LNCaP clone FGC (cell line): Measurements from ENCODE around the gene ARHGAP29.
A peak's percentile ranks its signal among the peaks of the same experiment; 100 is the strongest.

Source experiments
- DNase-seq: peaks from one replicate; pipeline ENCODE4 v3.0.0-alpha.2; 2011; ENCODE audit warnings: low read depth
- H3K4me3 ChIP-seq: 2 replicates; pipeline ENCODE4 v1.5.1; 2011; ENCODE audit warnings: mild to moderate bottlenecking, low read depth, low read length, control low read depth
- CTCF ChIP-seq: IDR thresholded peaks from 2 replicates; pipeline ENCODE4 v1.5.1; 2012; ENCODE audit warnings: mild to moderate bottlenecking; ENCODE audit not compliant: control insufficient read depth, insufficient read depth; ENCODE audit errors: extremely low read depth

The ARHGAP29 gene

DNA sequence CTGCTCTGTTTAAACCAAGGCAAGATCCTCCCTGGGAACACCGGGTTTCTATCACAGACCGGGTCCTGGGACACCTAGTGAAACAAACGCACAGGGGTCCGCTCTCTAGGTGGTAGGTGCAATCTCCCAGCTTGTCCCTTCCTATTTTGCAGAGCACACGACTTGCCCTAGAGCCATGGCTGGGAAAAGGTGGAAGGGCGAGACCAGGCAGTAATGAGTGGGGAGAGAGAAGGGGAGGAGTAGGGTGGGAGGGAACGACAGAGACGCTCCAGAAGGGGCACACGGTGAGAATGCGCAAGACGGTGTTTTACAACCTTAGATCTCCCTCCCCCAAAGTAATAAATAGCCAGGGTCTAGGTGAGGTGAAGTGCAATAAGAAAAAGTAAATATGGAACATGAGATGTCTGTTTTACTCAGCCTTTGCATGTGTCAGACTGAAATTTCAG lies 9.3 kb upstream of the ARHGAP29 start:
- no peak for DNase-seq
- no peak for TF ChIP-seq CTCF
- H3K4me3 ChIP-seq = peak overlapping the region; percentile 64

GRCh38 chr1:94245747-94246438 lies 8.5 kb upstream of the ARHGAP29 start:
- DNase-seq = no peak
- H3K4me3 ChIP-seq = peak overlapping the region; percentile 64; the same call in 1 of the 2 replicates
- TF ChIP-seq CTCF = no peak

DNA sequence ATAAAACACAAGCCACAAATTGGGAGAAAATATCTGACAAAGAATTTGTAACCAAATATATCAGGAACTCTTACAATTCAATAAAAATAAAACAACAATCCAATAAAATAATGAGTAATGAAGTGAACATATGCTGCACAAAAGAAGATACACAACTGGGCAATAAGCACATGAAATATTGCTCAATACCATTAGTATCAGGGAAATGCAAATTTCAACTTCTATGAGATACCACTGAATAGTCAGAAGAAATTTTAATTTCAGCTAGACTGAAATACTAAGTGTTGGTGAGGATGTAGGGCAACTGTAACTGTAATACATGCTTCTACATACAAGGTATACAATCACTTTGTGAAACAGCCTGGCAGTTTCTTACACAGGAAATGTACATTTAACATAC lies 7.4 kb upstream of the ARHGAP29 start:
- no peak for TF ChIP-seq CTCF
- no peak overlapping the region for H3K4me3 ChIP-seq
- no peak for DNase-seq

DNA sequence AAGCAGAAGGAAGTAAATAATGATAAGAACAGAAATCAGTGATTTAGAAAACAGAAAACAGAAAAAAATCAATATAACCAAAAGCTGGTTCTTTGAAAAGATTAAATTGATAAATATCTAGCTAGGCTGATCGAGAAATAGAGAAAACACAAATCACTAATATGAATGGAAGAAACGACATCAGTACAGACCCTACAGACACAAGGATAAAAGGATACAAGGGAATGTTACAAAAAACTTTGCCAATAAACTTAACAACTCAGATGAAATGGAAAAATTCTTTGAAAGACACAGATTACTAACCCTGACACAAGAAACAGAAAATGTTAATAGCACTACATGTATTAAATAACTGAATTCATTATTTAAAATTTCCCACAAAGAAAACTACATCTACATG lies 6.3 kb upstream of the ARHGAP29 start:
- TF ChIP-seq CTCF = no peak
- no peak for DNase-seq
- no peak overlapping the region for H3K4me3 ChIP-seq

- no peak overlapping the region for H3K4me3 ChIP-seq
- no peak for DNase-seq
- TF ChIP-seq CTCF = peak; percentile 40
These were observed 3.4 kb upstream of the ARHGAP29 start for GRCh38 chr1:94240822-94241221.

DNA sequence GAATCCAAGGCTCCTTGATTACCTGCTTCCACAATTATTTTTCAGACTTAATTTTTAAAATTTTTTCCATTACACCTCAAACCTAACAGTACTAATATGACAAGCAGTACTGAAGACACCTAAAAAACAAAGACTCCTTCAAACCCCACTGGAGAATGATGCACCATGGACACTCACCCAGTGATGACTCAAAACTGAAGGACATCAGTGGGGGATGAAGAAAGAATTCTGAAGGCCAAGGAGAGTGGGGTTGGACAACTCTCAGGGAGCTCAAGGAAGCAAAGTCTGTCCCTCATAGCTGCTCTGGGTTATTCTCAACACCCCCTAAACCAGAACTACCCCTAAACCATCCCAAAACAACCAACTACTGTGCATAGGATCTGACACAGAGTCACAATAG lies 2.4 kb upstream of the ARHGAP29 start:
- no peak overlapping the region for H3K4me3 ChIP-seq
- no peak for DNase-seq
- TF ChIP-seq CTCF = no peak

GRCh38 chr1:94239051-94239450 lies 1.7 kb upstream of the ARHGAP29 start:
- no peak for TF ChIP-seq CTCF
- no peak for DNase-seq
- no peak overlapping the region for H3K4me3 ChIP-seq
